PC-9 (cell line): ENCODE results near the gene KCNQ5.

ENCODE experiments used
- EZH2 ChIP-seq: fragments of 200-600 bp; sonication (generic); IDR thresholded peaks from 2 replicates; pipeline ENCODE4 v1.8.0; 2017; ENCODE audit warnings: antibody characterized with exemption, low read depth
- TF ChIP-seq, protein P1 (sequence below): fragments of 200-600 bp; sonication (generic); conservative IDR thresholded peaks from 2 replicates; pipeline ENCODE4 v1.6.1; 2017; ENCODE audit warnings: mixed run types, antibody characterized with exemption, mild to moderate bottlenecking, moderate library complexity

DNA sequence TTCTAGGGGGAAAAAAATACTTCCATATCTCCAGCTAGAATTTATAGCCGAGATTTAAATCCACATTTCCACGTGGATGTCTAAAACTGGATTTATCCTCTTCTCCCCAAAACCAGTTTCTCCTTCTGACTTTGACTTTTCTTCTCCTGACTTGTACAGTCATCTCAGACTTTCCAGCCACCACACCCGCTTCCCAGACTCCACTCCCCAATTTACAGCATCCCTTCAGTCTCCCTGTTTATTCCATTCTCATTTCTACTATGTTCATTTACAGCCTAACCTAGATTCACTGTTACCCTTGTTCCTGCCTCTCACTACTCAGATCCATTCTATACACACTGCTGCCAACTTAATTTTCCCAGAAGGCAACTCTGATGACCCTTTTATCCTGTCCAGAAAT, 378.6 kb downstream of the KCNQ5 start:
- no peak for TF ChIP-seq EZH2
- TF ChIP-seq, protein P1, sequence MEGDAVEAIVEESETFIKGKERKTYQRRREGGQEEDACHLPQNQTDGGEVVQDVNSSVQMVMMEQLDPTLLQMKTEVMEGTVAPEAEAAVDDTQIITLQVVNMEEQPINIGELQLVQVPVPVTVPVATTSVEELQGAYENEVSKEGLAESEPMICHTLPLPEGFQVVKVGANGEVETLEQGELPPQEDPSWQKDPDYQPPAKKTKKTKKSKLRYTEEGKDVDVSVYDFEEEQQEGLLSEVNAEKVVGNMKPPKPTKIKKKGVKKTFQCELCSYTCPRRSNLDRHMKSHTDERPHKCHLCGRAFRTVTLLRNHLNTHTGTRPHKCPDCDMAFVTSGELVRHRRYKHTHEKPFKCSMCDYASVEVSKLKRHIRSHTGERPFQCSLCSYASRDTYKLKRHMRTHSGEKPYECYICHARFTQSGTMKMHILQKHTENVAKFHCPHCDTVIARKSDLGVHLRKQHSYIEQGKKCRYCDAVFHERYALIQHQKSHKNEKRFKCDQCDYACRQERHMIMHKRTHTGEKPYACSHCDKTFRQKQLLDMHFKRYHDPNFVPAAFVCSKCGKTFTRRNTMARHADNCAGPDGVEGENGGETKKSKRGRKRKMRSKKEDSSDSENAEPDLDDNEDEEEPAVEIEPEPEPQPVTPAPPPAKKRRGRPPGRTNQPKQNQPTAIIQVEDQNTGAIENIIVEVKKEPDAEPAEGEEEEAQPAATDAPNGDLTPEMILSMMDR: no peak
